ENCODE measurements around the gene ATRN. TPM values are rescaled to one million over a fixed set of nuclear protein-coding genes. Genes with fewer than 3 reads are reported as not detected.

ATRN gene
- polyA plus RNA-seq, 1 experiment: 59.7 TPM

DNA sequence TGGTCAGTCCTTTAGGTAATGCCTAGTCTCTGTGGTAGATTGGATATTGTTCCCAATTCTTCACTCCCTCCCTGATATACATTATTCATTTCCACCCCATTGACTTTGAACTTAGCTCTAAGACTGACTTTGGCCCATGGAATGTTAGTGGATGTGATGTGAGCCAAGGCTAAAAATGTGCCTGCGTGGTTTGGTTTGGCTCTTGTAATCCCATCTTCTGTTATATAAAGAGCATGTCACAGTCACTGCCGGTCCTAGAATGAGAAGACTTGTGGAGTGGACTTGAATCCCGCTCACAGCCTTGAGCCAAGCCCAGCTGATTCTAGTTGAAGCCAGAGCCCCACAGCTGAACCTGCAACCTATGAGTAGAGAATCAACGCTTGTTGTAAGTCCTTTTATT lies 39.7 kb upstream of the ATRN start:
- Histone ChIP-seq H3K4me3 (ENCODE audit: low read depth, low read length) (no peak overlapping the region), H3K27me3 (ENCODE audit: control insufficient read depth, insufficient read depth, low read length) (peaks cover 7% of the 10 kb centered on the region), H3K9me3 (ENCODE audit: control insufficient read depth, insufficient read depth, low read length) (no peaks in the 10 kb centered on the region), H3K27ac (ENCODE audit: low read depth, low read length) (no peak overlapping the region)
- ChIA-PET CTCF (no interaction called here), POLR2A (no interaction called here)
- DNase-seq (ENCODE audit: low read depth, low spot score): no peak
- no peak for TF ChIP-seq CTCF (IDR thresholded peaks at IDR 0.05; ENCODE audit: low read depth, low read length)

- H3K9me3 ChIP-seq (ENCODE audit: control insufficient read depth, insufficient read depth, low read length): no peaks in the 10 kb centered on the region
- no peak overlapping the region for H3K27ac ChIP-seq (ENCODE audit: low read depth, low read length)
- peaks cover 9% of the 10 kb centered on the region for H3K27me3 ChIP-seq (ENCODE audit: control insufficient read depth, insufficient read depth, low read length)
- ChIA-PET CTCF (no interaction called here), POLR2A (no interaction called here)
- no peak overlapping the region for H3K4me3 ChIP-seq (ENCODE audit: low read depth, low read length)
- no peak for TF ChIP-seq CTCF (IDR thresholded peaks at IDR 0.05; ENCODE audit: low read depth, low read length)
- DNase-seq (ENCODE audit: low read depth, low spot score): no peak
These were observed 38.0 kb upstream of the ATRN start for GRCh38 chr20:3432844-3433243.

DNA sequence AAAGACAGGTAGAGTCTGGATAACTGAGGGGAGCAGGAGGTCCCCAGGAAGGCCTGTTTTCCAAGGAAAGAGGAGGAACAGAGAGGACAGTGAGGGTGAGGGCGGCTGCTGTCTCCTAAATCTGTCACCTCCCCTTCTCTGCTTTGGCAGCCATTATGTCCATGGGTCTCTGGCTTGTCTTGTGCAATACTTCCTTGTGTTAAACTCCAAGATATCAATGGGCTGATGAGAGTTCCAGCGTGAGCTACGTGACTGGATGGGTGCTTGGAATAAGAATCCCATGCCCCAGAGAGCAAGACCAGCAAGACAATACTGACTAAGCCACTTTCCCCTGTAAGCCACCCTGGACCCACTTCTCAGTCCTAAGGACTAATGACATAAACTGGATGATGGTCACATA lies 37.1 kb upstream of the ATRN start:
- ChIA-PET POLR2A (no interaction called here), CTCF (no interaction called here)
- peaks cover 9% of the 10 kb centered on the region for H3K27me3 ChIP-seq (ENCODE audit: control insufficient read depth, insufficient read depth, low read length)
- no peak for TF ChIP-seq CTCF (IDR thresholded peaks at IDR 0.05; ENCODE audit: low read depth, low read length)
- no peak for DNase-seq (ENCODE audit: low read depth, low spot score)
- no peak overlapping the region for H3K4me3 ChIP-seq (ENCODE audit: low read depth, low read length)
- no peak overlapping the region for H3K27ac ChIP-seq (ENCODE audit: low read depth, low read length)
- no peaks in the 10 kb centered on the region for H3K9me3 ChIP-seq (ENCODE audit: control insufficient read depth, insufficient read depth, low read length)

DNA sequence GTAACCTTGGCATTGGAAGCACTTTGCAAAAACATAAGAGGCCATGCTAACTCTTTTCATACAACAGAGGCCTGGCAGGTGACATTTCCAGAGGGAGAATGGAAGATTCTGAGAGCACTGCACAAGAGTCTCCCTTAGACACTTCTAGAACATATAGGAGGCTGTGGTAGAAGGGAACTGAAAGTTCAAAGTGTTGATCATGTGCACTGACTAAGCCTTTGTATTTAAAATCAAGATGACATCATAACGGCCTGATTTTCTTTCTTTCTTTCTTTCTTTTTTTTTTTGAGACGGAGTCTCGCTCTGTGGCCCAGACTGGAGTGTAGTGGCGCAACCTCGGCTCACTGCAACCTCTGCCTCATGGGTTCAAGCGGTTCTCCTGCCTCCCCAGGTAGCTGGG lies 36.6 kb upstream of the ATRN start:
- no peak for DNase-seq (ENCODE audit: low read depth, low spot score)
- Histone ChIP-seq H3K4me3 (ENCODE audit: low read depth, low read length) (no peak overlapping the region), H3K27ac (ENCODE audit: low read depth, low read length) (no peak overlapping the region), H3K27me3 (ENCODE audit: control insufficient read depth, insufficient read depth, low read length) (peaks cover 9% of the 10 kb centered on the region), H3K9me3 (ENCODE audit: control insufficient read depth, insufficient read depth, low read length) (no peaks in the 10 kb centered on the region)
- CTCF ChIA-PET: no interaction called here
- POLR2A ChIA-PET: interaction anchor here (0.7 kb wide), 1 partner anchor 153 kb away, joined by 3 read pairs; no protein-coding TSS in a partner anchor
- TF ChIP-seq CTCF (IDR thresholded peaks at IDR 0.05; ENCODE audit: low read depth, low read length): no peak

DNA sequence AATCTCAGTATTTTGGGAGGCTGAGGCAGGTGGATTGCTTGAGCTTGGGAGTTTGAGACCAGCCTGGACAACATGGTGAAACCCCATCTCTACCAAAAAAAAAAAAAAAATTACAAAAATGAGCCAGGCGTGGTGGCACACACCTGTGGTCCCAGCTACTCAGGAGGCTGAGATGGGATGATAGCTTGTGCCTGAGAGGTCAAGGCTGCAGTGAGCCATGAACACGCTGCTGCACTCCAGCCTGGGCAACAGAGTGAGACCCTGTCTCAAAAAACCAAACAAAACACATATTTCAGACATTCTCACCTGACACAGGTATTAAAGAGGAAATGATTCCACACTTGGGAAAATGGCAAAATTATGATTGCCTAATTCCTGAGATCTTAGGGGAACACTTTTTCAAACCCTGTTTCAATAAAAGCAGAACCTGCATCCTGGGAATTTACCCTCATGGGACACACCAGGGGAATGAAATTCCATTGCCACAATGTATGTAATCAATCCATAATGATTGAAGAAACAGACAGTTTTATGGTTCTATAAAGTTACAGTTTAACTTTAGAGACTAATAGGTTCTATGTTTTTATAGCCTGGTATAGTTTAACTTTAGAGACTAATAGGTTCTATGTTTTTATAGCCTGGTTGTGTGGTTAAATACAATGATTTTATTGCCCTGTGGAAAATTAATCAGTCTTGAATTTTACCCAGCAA lies 33.8 kb upstream of the ATRN start:
- CTCF ChIA-PET: no interaction called here
- H3K9me3 ChIP-seq (ENCODE audit: control insufficient read depth, insufficient read depth, low read length): no peaks in the 10 kb centered on the region
- POLR2A ChIA-PET: no interaction called here
- no peak for TF ChIP-seq CTCF (IDR thresholded peaks at IDR 0.05; ENCODE audit: low read depth, low read length)
- H3K27me3 ChIP-seq (ENCODE audit: control insufficient read depth, insufficient read depth, low read length): peaks cover 5% of the 10 kb centered on the region
- no peak overlapping the region for H3K27ac ChIP-seq (ENCODE audit: low read depth, low read length)
- DNase-seq (ENCODE audit: low read depth, low spot score): no peak
- no peak overlapping the region for H3K4me3 ChIP-seq (ENCODE audit: low read depth, low read length)

Measured in AG04450 (cell line).